Measurements from ENCODE around the gene TMEM150C.
"Not testable (repeated sequence)": the region's sequence is repeated elsewhere in the genome, so short reads cannot be mapped to it uniquely, and the experiment has no call there.

Gene TMEM150C

DNA sequence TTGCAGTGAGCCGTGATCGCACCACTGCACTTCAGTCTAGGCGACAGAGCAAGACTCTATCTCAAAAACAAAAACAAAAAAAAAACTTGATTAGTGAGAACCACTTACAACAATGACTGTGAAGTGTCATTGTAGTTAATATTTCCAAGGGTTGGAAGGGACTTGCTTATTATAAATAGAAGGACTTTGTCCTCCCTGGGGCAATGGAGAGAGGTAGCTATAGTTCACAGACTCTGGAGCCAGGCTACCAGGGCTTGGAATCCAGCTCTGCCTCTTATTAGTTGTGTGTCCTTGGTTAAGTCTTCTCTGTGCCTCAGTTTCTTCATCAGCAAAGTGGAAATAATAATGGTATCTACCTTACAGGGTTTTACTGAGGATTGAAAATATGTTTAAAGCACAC lies 51.6 kb downstream of the TMEM150C start:
- no peak for DNase-seq

DNA sequence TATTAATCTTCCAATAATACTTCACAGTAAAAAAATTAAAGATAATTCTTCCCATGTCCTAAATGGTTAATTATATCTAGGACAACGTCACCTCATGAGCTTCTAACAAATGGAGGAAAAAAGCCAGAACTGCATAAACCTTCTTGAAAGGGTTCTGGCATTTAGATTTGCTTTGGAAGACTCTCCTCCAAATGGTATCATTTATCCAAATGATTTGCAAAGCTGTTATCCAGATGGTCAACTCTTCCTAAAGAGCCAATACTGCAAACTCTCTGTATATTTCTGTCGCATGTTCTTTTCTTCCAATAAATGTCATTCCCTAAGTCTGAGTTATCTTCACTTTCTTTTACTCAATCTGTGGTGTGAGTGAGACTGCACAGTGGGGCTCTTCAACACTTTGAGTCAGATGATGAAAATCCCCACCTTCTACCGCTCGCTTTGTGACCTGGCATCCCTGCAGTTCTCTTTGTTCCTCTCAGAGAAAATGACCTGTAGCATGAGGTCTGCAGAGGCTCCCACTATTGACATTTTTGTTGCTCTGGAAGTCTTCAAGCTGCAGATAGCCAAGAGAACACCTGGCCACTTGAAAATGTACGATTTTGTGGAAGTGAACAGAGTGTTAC lies 52.9 kb downstream of the TMEM150C start:
- DNase-seq, result peak; percentile 40

DNA sequence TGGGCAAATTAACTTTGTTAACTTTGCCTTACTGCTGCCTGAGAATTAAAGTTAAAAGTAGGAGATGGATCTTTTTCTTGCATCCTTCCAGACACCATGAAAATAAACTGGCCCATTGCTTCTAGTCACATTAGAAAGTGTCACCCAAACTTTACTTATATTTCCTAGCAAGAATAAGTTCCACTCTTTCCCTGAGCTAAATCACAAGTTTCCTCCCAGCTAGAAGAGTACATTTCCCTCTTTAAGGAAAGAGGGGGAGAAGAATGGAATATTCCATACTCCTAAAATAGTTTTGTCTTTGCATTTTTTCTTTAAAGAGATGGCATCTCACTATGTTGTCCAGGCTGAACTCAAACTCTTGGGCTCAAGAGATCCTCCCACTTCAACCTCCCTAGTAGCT lies 53.8 kb downstream of the TMEM150C start:
- DNase-seq, result no peak

DNA sequence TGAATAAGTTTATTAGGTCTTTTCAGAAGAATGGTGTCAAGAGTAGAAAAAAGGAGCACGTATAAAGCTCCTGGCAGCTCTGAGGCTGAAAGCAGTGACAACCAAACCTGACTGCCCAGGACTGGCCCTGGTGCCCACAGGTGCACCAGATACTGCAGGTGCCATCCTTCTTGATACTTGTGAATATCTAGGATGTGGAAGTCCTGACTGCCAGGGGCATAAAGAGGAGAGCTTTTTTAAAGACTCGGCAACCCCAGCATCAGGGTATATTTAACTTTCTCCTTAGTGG lies 60.7 kb downstream of the TMEM150C start:
- no peak for DNase-seq

DNA sequence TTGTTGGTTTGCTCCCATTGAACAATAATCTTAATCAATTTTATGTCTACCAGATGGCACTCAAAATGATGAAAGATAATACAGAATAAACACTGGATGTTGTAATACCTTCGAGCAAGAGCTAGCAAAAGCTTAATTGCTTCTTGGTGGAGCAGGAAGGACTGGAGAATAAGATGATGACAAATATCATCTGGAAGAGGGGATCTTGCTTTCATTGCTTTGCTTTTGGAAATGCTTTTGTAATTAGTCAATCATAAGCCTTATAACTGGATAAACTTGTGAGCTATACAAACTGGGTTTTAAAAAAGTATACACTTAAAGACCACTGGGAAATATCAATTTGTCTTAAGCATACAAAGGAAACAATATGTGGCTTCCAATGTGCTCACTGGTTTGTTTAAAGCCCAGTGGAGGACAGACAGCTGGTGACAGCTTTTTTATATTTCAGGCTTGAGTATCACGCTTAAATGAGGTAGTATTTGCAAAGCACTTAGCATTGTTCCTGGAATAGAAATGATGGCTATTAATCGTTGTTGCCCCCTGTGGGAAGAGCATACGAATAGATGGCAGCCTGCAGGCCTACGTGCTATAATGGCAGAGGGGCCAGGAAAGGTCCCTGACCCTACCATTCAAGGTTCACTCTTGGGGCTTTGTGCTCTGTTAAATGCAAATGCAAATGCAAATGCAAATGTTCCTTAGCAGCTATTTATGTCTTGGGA lies 61.2 kb downstream of the TMEM150C start:
- DNase-seq, result peak; percentile 86

DNA sequence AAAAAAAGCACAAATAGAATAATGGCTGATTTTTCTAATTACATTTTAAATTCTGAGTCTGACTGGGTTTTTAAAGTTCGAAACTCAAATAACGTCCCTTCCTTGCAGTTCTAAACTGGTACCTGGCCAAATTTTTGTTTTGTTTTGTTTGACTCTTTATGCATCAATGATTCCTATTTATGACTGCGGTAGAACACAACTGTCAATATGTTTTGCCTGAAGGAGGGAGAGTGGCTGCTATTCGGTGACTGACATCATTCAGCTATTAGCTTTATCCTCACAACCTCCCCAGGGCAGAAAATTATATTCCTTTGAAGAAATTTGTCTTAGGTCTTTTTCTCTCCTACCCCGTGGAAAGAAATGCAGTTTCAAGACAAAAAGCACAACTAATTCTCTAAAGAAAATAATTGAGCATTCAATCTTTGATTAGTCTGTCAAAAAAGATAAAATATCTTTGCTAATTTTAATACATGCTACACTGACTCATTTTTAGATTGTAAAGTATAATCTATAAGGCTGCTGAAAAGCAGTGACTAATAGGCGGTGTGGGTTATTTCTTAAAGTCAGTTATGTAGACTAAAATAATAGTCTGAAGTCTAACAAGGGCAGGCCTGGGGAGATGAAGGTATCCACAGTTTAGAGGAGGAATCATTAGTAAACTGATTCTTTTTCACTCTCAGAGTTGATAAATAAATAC lies 61.9 kb downstream of the TMEM150C start:
- peak; percentile 56 for DNase-seq

DNA sequence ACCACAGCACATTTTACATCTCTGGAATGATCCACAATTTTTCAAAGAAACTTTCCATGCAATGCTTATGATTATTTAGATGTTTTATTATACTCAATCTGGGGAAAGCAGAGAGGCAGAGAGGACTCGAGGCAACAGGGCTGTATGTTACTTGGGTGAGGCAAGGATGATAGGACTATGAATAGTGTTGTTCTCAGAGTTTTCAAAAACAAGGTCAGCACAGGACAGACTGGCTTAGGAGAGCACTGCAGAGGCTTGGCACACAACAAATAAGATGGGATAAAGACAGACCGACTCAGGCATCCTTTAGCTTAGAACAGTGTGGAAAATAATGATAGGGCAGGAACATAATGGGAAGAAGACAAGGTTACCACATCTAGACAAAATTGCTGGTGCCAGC lies 65.4 kb downstream of the TMEM150C start:
- DNase-seq, result no peak

DNA sequence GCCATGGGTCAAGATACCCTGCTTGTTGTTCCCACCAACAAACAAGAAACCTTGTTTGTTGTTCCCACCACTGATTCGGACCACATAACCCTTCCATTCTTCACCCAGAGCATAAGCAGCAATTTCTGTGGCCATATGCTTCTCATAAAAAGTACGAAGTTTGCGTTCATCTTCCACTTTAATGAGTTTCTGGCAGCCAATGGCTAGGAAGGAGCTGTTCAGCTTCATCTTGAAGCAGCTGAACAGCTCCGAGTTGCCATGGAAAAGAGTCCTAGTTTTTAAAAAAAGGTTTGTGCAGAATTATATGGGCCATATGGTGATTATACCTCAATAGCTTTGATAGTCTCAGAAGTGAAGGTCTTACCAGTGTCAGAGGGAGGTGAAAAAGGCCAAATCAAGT lies 66.1 kb downstream of the TMEM150C start:
- no peak for DNase-seq

DNA sequence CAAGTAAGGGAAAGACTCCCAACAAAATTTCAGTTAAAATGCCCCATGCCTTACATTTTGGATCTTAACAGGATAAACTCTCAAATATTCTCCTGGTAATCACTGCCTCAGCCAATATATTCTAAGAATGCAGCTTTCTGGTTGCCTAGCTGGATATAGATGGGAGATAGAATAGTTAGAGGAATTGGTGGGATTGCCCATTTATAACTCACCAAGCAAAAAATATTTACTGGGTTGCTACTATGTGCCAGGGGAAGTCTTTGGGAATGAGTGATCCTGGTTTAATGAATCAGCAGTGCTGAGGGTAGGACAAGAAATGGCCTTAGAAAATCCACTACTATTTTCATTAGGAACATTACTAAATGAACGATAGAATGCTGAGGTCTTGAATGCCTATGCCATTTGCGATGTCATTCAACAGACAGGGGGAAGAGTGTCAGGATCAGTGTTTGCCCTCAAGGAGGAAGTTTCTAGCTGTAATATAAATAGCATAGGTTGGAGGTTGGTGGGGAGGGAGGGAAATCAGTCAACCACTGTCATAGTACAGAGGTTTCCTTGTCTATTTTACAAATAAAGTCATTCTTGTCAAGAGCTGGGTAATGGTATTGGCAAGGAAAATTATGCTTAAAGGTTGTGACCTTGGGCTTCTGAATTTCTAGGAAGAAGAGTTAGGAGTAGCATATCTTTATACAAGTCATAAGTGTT lies 67.9 kb downstream of the TMEM150C start:
- no peak for DNase-seq

DNA sequence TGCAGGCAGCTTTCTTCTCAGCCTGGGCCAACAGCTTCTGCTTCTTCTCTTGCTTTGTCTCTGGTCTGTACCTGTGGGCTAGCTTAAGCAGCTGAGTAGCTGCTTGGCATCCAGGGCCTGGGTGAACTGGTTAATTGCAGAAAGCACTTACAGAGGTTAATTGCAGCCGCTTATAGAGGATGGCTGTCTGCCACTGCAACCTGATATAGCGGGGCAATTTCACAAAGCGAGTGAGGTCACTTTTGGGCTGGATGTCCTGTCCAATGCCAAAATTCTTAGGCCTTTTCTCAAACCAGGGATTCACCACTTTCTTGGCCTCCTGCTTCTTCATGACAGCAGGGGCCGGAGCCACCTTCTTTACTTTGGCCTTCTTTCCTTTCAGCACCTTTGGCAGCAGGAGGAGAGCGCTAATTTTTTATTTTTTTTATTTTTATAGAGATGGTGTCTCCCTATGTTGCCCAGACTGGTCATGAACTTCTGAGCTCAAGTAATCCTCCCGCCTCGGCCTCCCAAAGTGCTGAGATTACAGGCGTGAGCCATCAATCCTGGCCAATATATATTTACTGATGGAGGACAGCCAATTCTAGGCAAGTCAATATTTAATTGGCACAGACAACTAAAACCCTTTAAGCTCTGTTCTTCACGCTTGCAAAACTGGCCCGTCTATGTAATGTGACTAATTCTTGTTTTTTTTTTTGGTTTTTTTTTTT lies 70.4 kb downstream of the TMEM150C start:
- peak; percentile 95 for DNase-seq

DNA sequence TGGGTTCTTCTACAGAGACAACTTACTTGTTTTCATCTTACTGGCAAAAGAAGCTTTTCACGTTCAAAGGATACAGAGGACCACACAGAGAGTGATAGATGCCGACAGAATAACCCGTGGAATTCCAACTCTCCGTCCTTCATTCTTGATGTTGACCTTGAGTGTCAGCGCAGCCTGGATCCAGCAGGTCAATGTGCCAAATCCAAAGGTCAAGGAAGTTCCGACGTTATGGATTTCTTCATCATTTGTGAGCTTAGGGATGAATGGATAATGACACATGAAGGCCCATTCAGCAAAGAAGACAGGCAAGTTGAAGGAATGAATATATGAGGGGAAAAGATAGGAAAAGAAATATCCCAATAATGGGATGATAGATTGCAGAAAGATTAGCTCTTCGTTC lies 71.8 kb downstream of the TMEM150C start:
- DNase-seq, result no peak

DNA sequence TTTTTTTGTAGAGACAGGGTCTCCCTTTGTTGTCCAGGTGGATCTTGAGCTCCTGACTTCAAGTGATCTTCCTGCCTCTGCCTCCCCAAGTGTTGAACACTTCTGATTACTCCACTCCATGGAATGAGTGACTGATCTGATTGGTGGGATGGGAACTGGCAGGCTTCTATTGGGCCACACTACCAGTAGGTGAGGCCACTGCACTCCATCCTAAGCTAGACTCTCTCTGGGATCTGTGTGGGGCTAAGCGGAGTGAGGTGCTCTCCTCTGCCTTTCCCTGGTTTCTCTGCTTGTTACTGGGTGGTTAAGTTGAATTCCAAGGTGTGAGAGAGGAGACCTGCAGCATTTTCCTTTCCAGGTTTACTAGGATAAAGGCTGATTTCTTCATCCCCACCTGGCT lies 72.7 kb downstream of the TMEM150C start:
- no peak for DNase-seq

DNA sequence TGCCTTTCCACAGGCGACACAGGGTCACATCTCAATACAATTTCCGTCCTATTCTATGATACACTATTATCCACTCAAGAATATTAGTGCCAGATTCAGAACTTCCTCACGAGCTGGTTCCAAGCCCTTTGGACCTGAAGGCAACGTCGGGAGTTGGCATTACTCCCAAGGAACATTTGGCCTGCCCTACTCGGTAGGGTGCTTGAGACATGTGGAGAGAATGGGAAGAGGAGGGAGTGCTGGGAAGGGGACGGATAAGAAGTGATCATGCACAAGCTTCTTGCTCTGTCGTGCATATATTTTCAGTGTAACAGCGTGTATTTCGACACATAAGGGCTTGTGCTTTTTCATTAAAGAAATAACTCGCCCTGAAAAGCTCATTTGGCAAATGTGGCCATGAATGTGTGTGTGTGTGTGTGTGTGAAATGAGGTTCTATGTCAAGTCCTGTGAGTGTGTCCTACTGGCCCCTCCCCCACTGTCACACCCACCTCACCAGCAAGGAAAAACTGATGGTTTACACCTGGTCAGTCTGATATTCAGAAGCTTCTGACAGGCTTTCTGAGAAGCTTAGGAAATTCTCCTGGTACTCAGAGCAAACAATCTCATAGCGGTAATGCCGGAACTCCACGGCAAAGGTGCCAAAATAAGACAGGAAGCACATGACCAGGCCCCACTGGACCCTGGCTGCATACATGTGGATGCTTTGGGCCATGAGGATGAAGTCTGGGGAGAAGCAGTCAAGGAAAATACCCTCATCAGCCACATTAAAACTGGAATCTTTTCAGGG lies 76.6 kb downstream of the TMEM150C start:
- no peak for DNase-seq

DNA sequence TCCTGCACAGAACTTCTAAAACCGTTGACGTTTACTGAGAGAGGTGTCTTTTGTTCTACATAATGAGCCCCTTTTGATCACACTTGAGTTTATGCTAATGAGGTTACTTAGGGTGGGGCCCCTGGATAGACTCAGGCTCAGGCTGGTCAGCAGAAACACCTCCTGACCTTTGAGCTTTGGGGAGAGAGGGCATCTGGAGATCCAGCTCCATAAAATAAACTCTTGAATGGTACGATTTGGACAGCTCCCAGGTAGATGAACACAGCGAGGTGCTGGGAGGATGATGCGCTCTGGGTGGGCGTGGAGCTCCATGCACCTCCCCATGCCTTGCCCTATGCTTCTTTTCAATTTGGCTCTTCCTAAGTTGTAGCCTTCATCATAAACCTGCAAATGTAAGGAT lies 79.4 kb downstream of the TMEM150C start:
- no peak for DNase-seq

DNA sequence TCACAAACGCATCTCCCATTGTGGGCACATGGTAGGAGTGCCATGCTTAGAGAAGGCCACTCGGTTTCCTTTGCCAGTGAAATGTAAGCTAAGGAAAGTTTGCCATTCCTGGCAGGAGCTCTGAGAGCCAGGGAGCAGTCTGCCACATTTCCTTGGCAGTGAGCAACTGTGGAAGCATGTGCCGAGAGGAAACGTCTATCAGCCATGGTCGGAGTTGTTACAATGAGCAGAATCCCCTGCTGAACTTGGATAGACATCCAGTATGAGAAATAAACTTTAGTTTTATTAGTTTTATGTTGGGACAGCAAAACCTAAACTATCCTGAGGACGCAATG lies 80.3 kb downstream of the TMEM150C start:
- no peak for DNase-seq

DNA sequence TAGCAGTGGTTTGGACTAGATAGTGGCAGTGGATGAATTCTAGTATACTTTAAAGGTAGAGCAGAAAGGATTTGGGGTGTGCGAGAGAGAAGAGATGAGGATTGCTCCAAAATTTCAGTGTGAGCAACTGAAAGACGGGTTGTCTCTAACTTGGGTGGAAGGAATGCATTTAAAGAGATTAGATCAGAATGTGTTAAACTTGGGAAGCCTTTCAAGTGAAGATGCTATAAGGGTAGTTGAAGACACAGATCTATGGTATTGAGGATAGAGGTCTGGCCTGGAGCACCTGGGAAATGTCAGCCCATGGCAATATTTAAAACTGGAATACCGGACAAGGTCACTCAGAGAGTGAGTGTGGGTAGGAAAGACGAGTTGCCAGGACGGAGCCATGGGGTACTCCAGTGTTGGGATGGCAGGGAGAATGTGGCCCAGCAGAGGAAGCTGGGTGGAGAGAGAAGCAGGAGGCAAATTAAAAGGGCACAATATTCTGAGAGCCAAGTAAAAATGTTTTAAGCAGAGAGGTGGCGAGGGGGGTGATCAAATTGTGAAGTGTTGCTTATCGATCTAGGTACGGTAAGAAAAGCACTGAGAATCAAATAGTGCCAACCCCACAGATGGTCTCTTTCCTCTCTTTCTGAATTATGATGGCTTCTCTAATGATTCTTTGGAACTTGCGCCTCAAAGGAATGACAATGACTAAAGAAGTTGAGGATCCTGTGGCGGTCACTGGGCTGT lies 80.8 kb downstream of the TMEM150C start:
- DNase-seq, result no peak

DNA sequence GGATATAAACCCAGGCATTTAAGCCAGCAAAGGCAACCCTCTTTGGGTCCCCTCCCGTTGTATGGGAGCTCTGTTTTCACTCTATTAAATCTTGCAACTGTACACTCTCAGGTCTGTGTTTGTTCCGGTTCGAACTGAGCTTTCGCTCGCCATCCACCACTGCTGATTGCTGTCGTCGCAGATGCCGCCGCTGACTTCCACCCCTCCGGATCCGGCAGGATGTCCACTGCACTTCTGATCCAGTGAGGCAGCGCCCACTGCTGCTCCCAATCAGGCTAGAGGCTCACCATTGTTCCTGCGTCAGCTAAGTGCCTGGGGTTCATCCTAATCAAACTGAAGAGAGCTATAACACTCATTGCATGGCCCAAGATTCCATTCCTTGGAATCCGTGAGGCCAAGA lies 82.2 kb downstream of the TMEM150C start:
- no peak for DNase-seq

DNA sequence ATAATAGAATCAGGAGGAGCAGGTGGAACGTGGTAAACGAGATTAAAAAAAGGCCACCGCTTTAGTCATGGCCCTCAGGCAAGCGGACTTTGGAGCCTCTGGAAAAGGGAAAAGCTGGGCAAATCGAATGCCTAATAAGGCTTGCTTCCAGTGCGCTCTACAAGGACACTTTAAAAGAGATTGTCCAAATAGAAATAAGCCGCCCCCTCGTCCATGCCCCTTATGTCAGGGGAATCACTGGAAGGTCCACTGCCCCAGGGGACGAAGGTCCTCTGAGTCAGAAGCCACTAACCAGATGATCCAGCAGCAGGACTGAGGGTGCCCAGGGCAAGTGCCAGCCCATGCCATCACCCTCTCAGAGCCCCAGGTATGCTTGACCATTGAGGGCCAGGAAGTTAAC lies 84.3 kb downstream of the TMEM150C start:
- DNase-seq, result not testable (repeated sequence)

DNA sequence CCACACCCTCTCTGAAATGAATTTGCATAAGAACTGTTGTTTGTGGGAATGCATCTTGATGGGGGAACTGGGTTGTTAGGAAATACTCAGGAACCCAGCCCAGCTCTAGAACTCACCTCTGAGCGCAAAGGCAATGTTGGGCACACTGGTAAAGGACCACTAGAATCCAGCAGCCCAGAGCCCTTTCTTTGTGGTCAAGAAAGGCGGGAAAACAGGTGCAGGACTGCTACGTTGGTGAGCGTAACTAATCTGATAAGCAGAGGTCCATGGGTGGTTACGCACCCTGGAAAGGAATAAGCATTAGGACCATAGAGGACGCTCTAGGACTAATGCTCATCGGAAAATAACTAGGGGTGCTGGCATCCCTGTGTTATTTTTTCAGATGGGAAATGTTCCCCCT lies 85.9 kb downstream of the TMEM150C start:
- not testable (repeated sequence) for DNase-seq

DNA sequence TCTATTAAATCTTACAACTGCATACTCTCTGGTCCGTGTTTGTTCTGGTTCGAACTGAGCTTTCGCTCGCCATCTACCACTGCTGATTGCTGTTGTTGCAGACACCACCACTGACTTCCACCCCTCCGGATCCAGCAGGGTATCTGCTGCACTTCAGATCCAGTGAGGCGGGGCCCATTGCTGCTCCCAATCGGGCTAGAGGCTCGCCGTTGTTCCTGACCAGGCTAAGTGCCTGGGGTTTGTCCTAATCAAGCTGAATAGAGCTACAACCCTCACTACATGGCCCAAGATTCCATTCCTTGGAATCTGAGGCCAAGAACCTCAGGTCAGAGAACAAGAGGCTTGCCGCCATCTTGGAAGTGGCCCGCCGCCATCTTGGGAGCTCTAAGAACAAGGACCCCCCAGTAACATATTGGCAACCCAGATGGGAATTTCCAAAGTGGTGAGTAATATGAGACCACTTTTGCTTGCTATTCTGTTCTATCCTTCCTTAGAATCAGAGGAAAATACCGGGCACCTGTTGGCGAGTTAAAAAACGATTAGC lies 88.1 kb downstream of the TMEM150C start:
- no peak for DNase-seq

DNA sequence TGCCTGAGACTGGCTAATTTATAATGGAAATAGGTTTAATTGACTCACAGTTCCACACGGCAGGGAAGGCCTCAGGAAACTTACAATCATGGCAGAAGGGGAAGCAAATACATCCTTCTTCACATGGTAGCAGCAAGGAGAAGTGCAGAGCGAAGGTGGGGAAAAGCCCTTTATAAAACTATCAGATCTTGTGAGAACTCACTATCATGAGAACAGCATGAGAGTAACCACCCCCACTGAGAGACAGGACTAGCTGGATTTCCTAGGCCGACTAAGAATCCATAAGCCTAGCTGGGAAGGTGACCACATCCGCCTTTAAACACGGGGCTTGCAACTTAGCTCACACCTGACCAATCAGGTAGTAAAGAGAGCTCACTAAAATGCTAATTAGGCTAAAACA lies 88.7 kb downstream of the TMEM150C start:
- DNase-seq, result not testable (repeated sequence)
